HUES48 (cell line): ENCODE data around the gene CP.

ENCODE experiments used
- H3K27ac ChIP-seq: one replicate; pipeline ENCODE4 v1.7.0; 2013; ENCODE audit warnings: low read depth, low read length, inconsistent platforms
- H3K27me3 ChIP-seq: 2 replicates; pipeline ENCODE4 v1.6.1; 2013; ENCODE audit warnings: mild to moderate bottlenecking, low read length; ENCODE audit not compliant: control insufficient read depth, insufficient read depth
- H3K36me3 ChIP-seq: 2 replicates; pipeline ENCODE4 v1.6.1; 2013; ENCODE audit warnings: low read length; ENCODE audit not compliant: control insufficient read depth, insufficient read depth
- H3K4me1 ChIP-seq: 2 replicates; pipeline ENCODE4 v1.6.1; 2013; ENCODE audit warnings: mild to moderate bottlenecking, low read length; ENCODE audit not compliant: control insufficient read depth, insufficient read depth
- H3K4me3 ChIP-seq: 2 replicates; pipeline ENCODE4 v1.5.1; 2013; ENCODE audit warnings: mild to moderate bottlenecking, low read depth, low read length
- H3K9ac ChIP-seq: 2 replicates; pipeline ENCODE4 v1.6.1; 2013; ENCODE audit warnings: mild to moderate bottlenecking, low read depth, low read length, moderate library complexity
- H3K9me3 ChIP-seq: 2 replicates; pipeline ENCODE4 v1.6.1; 2013; ENCODE audit warnings: low read length; ENCODE audit not compliant: control insufficient read depth, insufficient read depth

Gene CP

GRCh38 chr3:149152420-149152819 lies 69.2 kb downstream of the CP start:
- Histone ChIP-seq H3K9me3 (no peaks in the 10 kb centered on the region), H3K36me3 (peaks cover 84% of the 10 kb centered on the region), H3K4me1 (0 out of 2 replicates have a peak, but pooled peaks cover 3% of the 10 kb centered on the region), H3K9ac (no peak overlapping the region), H3K27ac (no peak overlapping the region), H3K4me3 (no peak overlapping the region), H3K27me3 (no peaks in the 10 kb centered on the region)

GRCh38 chr3:149151843-149152242 lies 69.8 kb downstream of the CP start:
- H3K9ac ChIP-seq, result no peak overlapping the region
- 0 out of 2 replicates have a peak, but pooled peaks cover 3% of the 10 kb centered on the region for H3K4me1 ChIP-seq
- H3K9me3 ChIP-seq, result no peaks in the 10 kb centered on the region
- H3K27ac ChIP-seq, result no peak overlapping the region
- H3K4me3 ChIP-seq, result no peak overlapping the region
- no peaks in the 10 kb centered on the region for H3K27me3 ChIP-seq
- H3K36me3 ChIP-seq, result peaks cover 84% of the 10 kb centered on the region

GRCh38 chr3:149150436-149150835 lies 71.2 kb downstream of the CP start:
- Histone ChIP-seq H3K9me3 (no peaks in the 10 kb centered on the region), H3K9ac (no peak overlapping the region), H3K4me3 (no peak overlapping the region), H3K4me1 (0 out of 2 replicates have a peak, but pooled peaks cover 3% of the 10 kb centered on the region), H3K27ac (no peak overlapping the region), H3K27me3 (no peaks in the 10 kb centered on the region), H3K36me3 (peaks cover 83% of the 10 kb centered on the region)

- no peaks in the 10 kb centered on the region for H3K27me3 ChIP-seq
- no peak overlapping the region for H3K9ac ChIP-seq
- H3K9me3 ChIP-seq, result no peaks in the 10 kb centered on the region
- no peak overlapping the region for H3K27ac ChIP-seq
- no peaks in the 10 kb centered on the region for H3K4me1 ChIP-seq
- peaks cover 76% of the 10 kb centered on the region for H3K36me3 ChIP-seq
- no peak overlapping the region for H3K4me3 ChIP-seq
Measured at GRCh38 chr3:149145974-149146373, 75.7 kb downstream of the CP start.

GRCh38 chr3:149145356-149145755 lies 76.3 kb downstream of the CP start:
- Histone ChIP-seq H3K27ac (no peak overlapping the region), H3K27me3 (no peaks in the 10 kb centered on the region)

GRCh38 chr3:149142682-149143081 lies 78.9 kb downstream of the CP start:
- H3K4me1 ChIP-seq, result peaks cover 10% of the 10 kb centered on the region; the same call in 1 of the 2 replicates
- no peak overlapping the region for H3K27ac ChIP-seq
- no peak overlapping the region for H3K4me3 ChIP-seq
- no peaks in the 10 kb centered on the region for H3K9me3 ChIP-seq
- peaks cover 61% of the 10 kb centered on the region for H3K36me3 ChIP-seq
- no peak overlapping the region for H3K9ac ChIP-seq
- no peaks in the 10 kb centered on the region for H3K27me3 ChIP-seq

More at GRCh38 chr3:149145356-149145755, 76.3 kb downstream of the CP start:
- no peak overlapping the region for H3K9ac ChIP-seq
- no peaks in the 10 kb centered on the region for H3K4me1 ChIP-seq
- no peak overlapping the region for H3K4me3 ChIP-seq
- H3K36me3 ChIP-seq, result peaks cover 74% of the 10 kb centered on the region
- H3K9me3 ChIP-seq, result no peaks in the 10 kb centered on the region

GRCh38 chr3:149134575-149134974 lies 87.1 kb downstream of the CP start:
- Histone ChIP-seq H3K36me3 (0 out of 2 replicates have a peak, but pooled peaks cover 13% of the 10 kb centered on the region), H3K4me1 (peaks cover 35% of the 10 kb centered on the region), H3K27me3 (no peaks in the 10 kb centered on the region), H3K9ac (no peak overlapping the region), H3K27ac (peak overlapping the region; percentile 28), H3K4me3 (no peak overlapping the region), H3K9me3 (no peaks in the 10 kb centered on the region)

GRCh38 chr3:149131589-149131988 lies 90.0 kb downstream of the CP start:
- no peaks in the 10 kb centered on the region; the same call in 1 of the 2 replicates for H3K27me3 ChIP-seq
- peaks cover 33% of the 10 kb centered on the region for H3K4me1 ChIP-seq
- H3K9me3 ChIP-seq, result no peaks in the 10 kb centered on the region
- no peak overlapping the region for H3K27ac ChIP-seq
- peak overlapping the region; percentile 78; the same call in 1 of the 2 replicates for H3K4me3 ChIP-seq
- H3K36me3 ChIP-seq, result 0 out of 2 replicates have a peak, but pooled peaks cover 13% of the 10 kb centered on the region
- H3K9ac ChIP-seq, result no peak overlapping the region

- Histone ChIP-seq H3K4me3 (peak within 1 kb of the TSS; percentile 78), H3K27ac (peak within 1 kb of the TSS; percentile 62), H3K9me3 (no peaks in the 10 kb centered on the region), H3K36me3 (0 out of 2 replicates have a peak, but pooled peaks cover 12% of the 10 kb centered on the region), H3K4me1 (peaks cover 29% of the 10 kb centered on the region), H3K9ac (peak within 1 kb of the TSS; percentile 68), H3K27me3 (no peaks in the 10 kb centered on the region; the same call in 1 of the 2 replicates)
Measured at GRCh38 chr3:149129326-149130205, 92.1 kb downstream of the CP start, which contains the start of gene HPS3. TSS of gene HPS3 (plus strand) at chr3:149129638. CDS start at chr3:149129724, 86 bp downstream.

- Histone ChIP-seq H3K9me3 (no peaks in the 10 kb centered on the region), H3K27ac (no peak overlapping the region)
Measured at GRCh38 chr3:149128821-149129220, 92.8 kb downstream of the CP start.

More at GRCh38 chr3:149128821-149129220, 92.8 kb downstream of the CP start:
- no peaks in the 10 kb centered on the region; the same call in 1 of the 2 replicates for H3K27me3 ChIP-seq
- no peak overlapping the region for H3K9ac ChIP-seq
- peak overlapping the region; percentile 78 for H3K4me3 ChIP-seq
- H3K36me3 ChIP-seq, result 0 out of 2 replicates have a peak, but pooled peaks cover 10% of the 10 kb centered on the region
- H3K4me1 ChIP-seq, result peaks cover 24% of the 10 kb centered on the region
